GM19239 (cell line): Measurements from ENCODE around the gene ZNF592.
"Not testable (repeated sequence)": the region's sequence is repeated elsewhere in the genome, so short reads cannot be mapped to it uniquely, and the experiment has no call there.

Source experiments
- DNase-seq: peaks from one replicate; pipeline ENCODE4 v3.0.0; 2011; ENCODE audit warnings: low spot score; ENCODE audit not compliant: insufficient read length
- FAIRE-seq: peaks from 2 replicates; lab custom pipeline; 2011; peaks lifted over from hg19 to GRCh38; lab: Jason Lieb, UNC

ZNF592 gene

DNA sequence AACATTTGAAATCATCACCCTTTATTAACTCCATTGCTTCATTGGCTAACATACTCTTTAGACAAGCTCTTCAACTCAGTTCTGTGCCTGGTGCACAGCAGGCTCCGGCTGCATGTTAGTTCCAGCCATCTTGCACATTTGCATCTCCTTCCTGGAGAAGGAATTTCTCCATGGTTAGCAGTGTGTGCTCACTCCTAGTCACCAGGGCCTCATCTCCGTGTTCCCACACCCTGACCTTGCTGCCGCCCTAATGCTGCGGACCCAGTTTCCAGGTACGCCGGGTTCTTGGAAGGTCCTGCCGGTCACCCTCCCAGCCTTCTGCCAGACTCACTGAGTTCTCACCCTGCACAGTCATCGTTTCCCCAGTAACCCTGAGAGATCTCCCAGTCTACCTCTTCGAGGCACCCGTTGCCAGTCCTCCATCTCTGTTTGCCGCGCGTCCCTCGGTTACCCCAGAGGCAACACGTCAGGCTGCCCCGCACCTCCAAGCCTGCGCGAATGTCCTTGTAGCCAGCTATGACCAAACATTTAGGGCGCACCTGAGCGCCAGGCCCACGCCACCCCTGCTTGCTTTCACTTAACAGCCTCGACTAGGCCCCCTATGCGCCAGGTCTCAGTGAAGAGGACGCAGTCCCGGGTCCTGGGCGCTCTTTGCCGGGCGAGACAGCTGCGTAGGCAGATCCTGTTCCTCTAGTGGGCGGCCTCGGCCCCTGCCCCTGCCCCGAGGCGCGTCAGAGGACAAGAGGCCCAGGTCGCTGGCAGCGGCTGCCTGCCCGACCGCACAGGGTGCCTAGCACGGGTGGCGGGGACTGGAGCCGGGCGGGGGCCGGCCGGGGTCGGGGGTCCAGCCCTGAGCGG is 747 bp upstream of the ZNF592 start:
- DNase-seq = peak; percentile 28
- peak; percentile 55 for FAIRE-seq

DNA sequence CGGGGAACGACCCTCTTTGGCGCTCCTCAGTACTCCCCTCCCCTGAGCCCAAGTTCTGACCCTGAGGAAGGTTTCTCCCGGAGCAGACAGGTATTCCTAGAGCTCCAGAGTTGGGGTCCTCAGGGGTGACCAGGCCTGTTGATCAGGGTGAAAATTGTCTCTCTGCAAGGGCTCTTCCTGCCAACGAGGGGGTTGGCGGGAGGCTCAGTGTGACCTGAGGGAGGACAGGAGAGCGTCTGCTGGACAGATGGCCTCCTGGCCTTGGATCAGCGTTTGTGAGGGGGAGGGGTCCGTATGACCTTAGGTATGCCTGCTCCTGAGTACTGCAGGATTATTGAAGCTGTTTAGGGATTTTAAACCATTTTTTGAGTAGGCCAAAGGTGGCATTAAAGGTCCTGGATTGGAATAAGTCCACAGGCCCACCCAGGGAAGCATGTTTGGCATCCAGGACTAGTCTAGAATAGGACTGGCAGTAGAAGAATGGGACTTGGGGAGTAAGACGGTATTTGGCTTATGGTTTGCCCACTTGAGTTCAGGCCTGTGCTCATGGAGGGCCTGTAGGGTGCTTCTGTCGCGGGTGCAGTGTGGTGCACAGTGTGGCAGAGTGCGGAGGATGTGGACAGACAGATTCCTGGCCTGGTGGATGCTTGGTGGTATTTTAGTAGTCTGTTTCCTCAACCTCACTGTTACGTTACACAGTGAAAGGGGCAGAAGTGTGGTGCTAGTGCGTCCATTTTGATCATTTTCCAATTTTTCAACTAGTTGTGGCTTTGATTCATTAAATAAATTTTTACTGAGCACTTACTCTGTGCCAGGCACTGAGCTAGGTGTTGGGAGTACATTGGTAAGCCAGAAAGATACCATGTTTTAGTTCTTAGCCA is 959 bp downstream of the ZNF592 start:
- FAIRE-seq (no peak), DNase-seq (no peak)

DNA sequence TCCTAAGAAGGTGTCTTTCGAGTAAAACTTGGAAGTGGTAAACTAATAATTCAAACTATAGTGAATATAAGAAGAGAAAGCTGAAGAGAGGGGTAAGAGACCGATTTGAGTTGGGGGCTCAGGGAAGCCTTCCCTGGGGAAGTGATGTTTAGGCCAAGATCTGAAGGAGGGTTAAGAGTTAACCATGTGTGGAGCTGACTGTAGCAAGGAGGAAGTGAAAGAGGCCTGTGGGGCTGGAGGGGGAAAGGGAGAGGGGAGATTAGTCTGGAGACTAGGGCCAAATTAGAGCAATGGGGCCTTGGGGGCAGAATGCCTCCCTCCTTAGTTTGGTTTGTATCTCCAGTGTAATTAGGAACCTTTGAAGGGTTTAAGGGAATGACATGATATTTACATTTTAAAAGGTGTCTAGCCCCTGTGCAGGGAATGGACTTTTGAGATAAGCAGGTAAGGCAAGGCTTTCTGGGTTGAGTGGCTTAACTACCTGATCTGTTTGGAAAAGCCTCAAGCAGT is 2.2 kb downstream of the ZNF592 start:
- FAIRE-seq (peak; percentile 86), DNase-seq (no peak)

DNA sequence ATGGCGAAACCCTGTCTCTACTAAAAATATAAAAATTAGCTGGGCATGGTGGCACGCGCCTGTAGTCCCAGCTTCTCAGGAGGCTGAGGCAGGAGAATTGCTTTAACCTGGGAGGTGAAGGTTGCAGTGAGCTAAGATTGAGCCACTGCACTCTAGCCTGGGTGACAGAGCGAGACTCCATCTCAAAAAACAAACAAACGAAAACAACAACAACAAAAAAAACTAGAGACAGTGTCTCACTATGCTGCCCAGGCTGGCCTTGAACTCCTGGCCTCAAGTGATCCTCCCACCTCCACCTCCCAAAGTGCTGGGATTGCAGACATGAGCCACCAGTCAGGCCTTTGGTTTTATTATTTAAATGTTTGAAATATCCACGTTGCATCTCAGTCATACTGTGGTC is 3.3 kb downstream of the ZNF592 start:
- DNase-seq, FAIRE-seq: not testable (repeated sequence)

DNA sequence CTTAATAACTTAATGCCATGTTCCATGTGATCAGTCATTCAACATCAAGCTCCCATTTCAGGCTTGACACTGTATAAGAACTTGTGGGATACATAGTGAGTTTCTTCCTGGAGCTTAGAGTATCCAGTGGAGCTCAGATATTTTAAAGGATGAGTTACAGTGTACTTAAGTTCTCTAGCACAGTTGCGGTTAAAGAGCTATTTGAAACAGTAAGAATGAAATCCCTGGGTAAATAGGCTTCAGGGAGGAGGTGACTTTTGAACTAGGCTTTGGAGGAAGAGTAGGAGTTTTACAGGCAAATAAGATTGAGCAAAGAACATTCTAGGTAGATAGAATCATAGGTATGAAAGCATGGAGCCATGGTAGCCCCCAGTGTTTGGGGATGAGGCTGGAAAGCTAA is 3.8 kb downstream of the ZNF592 start:
- no peak for FAIRE-seq
- no peak for DNase-seq

DNA sequence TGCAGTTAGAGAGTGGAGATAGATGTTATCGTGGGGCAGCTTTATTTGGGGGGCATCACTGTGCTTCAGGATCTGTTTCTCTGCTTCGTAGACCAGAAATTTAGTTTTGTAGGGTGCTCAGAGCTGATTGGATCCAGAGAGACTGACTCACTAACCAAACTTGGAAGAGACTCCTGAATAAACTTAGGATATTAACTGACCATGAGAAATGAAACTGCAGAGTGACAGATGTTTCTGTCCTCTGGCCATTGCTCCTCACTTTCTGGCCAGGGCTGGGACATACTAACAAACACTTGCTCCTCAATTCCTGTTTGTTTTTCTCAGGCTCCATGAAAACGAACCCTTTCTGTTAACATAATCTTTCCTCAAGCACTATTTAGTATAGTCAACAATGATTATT is 4.3 kb downstream of the ZNF592 start:
- FAIRE-seq (no peak), DNase-seq (no peak)

DNA sequence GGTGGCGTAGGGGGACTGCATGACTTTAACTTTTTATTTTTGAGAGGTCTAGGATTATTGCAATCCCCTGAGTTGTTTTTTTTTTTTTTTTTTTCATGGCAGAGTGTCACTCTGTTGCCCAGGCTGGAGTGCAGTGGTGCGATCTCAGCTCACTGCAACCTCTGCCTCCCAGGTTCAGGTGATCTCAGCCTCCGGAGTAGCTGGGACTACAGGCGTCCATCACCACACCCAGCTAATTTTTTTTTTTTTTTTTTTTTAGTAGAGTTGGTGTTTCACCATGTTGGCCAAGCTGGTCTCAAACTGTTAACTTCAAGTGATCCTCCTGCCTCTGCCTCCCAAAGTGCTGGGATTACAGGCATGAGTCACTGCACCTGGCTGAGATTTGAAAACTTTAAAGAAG is 6.5 kb downstream of the ZNF592 start:
- DNase-seq, FAIRE-seq: not testable (repeated sequence)

DNA sequence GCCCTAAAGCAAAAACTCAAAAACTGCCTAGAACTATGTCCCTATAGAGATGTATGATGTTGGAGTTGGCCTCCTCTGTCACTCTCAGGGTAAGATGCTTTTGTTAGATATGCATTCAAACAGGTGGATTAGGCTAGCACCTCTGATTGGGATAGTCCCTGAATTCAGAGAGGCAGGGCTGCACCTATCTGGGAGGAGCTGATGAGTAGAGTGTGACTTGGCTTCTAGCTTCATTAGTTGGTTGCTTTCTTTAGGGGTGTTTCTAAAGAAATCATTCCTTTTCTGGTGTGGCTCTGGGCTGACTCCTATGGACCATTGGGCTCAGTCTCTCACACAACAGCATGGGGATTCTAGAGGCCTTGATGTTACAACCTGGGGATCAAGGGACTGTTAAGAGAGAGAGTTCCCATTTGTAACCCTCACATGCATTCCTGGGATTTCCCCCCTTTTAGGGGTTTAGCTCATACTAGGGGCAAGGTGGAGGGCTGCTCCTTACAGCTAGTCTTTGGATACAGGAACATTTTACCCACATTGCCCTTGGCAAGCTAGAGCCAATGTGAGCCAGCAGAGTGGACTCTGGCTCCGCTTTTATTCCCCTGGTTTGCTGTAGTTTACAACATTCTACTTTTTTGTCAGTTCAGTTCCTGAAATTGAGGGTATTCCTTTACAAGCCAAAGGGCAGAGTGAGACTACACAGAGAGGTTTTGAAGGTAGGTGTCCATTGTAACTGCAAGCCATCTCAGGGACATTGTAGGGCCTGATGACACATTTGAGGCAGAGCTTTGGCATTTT is 7.5 kb downstream of the ZNF592 start:
- no peak for FAIRE-seq
- no peak for DNase-seq

DNA sequence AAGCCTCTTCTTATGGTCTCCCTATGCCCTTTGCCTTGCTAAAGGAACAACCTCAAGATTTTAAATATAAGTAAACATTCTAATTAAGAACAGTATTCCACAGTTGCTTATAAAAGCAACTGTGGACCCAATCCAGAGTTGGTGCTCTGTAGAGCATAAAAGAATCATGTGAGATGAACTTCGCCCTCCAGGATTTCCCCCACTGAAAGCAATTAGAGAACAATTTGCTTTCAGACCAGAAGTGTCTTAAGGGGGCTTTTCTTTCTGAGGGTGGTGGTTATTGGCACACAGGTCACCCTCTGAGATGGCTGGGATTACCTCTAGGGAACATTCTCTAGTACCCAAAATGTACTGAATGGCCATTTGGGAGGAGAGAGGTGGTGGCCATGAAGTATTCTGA is 10.6 kb downstream of the ZNF592 start:
- FAIRE-seq (no peak), DNase-seq (no peak)

DNA sequence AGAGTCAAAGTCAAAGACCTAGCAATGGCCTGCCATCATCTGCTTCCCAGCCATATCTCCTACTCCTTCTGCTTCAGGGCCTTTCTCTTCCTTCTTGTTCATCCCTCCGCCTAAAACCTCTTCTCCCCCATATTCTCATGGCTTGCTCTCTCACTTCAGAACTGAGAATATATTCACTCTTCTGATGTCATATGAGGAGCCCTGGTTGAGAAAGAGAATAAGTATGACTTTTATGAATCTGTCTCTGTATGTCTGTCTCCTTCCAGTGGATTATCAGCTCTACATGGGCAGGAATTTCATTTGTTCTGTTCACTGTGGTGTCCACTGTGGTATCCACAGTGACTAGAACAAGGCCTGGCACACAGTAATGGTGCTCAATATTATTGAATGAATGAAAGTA is 11.8 kb downstream of the ZNF592 start:
- FAIRE-seq = no peak
- no peak for DNase-seq

DNA sequence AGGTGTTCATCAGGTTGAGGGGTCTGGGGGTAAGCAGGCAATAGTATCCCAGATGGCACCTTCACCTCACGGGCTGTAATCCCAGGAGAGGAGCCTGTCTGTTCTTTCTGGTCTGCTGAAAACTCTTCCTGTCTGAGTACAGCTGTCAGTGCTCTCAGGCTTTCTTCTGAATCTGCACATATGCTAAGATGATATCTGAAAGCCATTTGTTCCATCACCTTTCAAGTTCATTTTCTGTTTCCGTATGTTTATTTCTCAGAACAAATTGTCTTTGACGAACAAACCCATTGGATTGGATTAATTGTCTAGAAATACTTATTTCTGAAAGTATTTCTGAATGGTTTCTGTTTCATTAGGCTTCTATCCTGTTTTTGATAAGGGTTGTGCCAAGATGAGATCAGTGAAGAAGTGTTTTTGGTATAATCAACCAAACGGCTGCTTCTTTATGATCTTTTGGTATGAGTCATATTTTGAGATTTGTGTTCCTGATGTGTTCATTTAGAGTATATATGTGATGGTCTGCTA is 13.3 kb downstream of the ZNF592 start:
- DNase-seq (no peak), FAIRE-seq (peak; percentile 80)

DNA sequence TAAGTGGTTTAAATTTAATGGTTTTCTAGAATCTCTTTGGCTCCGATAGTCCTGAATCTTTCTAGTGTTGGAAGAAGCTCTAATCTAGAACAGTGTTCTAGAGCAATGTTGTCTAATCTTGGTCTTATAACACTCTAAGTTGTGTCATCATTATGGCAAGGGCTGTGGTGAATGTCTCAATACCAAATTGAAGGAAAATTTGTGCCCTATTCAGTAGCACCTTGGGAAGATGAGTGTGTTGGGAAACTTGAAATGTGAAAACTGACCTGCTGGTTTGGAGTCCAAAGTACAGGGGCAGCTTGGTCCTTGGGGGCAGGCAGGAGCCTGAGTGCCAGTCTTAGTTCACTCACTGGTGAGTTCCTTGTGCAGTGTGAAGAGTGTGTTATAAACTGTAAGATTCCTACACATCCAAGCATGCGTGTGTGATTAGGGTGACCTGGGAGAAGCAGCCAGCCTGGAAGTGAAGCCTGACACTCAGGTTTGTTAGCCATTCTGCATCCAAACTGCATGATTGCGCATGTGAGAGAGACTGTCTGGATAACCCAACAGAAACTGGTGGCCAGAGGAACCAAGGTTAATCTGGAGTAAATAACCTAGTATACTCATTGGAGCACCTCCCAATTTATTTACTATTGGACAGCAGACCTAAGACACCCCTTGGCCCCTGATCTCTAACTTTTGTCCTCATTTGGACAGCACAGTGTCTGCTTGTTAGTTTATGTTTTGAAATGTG is 14.6 kb downstream of the ZNF592 start:
- FAIRE-seq (no peak), DNase-seq (no peak)

DNA sequence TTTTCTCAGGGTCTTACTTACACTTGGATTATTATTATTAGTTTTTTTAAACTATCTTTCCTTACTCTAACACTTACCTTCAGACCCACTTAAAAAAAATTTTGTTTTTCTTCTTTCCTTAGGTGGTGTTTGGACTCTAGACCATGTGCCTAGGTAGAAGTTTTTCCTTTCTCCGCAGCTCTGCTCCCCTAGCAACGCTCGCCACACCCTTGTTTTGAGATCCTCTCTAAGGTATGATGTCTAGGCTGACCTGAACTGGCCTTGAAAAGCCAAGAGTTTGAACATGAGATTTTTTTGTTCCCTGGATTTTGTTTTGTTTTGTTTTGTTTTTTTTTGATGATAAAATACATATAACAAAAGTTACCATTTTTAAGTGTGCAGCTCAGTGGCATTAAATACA is 16.2 kb downstream of the ZNF592 start:
- DNase-seq = no peak
- no peak for FAIRE-seq

DNA sequence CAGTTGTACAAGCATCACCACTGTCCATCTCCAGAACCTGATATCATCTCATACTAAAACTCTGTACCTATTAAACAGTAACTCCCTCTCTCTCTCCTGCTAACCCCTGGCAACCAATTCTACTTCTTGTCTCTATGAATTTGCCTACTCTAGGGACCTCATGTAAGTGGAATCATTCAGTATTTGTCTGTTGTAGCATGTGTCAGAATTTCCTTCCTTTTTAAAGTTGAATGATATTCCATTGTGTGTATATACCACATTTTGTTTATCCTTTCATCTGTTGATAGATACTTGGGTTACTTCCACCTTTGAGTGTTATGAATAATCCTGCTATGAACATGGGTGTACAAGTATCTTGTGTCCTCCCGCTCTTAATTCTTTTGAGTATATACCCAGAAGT is 16.6 kb downstream of the ZNF592 start:
- FAIRE-seq (no peak), DNase-seq (no peak)

DNA sequence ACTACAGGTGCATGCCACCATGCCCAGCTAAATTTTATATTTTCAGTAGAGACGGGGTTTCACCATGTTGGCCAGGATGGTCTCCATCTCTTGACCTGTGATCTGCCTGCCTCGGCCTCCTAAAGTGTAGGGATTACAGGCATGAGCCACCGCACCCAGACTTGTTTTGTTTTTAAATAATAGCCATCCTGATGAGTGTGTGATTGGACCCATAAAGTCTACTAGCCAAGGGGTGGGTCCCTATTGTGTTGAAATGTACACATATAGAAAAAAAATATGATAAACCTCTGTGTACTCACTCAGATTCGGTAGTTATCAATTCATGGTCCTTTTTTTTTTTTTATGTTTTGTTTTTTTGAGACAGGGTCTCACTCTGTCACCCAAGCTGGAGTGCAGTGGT is 17.3 kb downstream of the ZNF592 start:
- FAIRE-seq (no peak), DNase-seq (no peak)

DNA sequence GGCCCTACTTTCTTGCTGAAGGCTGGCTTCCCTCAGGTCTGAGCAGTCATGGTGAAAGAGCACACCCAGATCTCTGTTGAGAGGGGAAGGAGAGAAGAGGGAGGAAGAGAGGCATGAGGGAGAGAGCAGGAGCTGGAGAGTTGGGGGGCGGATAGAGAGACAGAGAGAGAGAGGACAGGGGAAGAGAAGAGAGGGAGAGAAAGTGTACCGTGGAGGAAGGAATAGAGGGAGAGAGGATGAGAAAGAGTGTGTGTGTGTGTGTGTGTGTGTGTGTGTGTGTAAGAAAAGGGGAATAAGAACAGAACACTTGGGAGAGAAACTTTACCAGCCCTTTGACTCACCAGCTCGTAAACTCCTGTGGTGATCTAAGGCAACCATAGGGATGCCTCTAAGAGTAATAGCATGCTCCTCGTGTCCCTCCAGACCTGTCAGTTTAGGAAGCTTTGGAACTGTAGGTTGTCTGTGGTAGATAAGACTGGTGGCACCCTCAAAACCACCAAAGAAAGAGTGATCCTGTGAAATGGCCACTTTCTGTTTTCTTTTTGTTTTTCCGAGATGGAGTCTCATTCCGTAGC is 18.2 kb downstream of the ZNF592 start:
- DNase-seq (no peak), FAIRE-seq (no peak)

DNA sequence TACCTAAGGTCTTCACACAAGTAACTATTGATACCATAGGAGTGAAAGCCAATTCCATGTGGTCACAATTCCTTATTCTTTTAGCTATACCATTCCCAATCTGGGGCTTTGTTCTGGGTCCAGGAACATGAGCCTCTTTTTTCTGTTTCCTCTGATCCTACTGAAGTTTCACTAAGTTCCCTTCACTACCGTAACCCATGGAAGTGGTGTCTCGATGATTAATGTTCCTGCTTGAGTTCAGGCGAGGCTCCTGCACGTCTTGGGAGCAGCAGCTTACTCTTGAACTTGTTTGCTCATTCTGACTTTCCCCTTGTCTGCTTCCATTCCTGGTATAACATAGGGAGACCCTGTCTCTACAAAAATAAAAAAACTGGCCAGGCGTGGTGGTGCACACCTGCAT is 23.6 kb downstream of the ZNF592 start:
- FAIRE-seq (no peak), DNase-seq (no peak)

DNA sequence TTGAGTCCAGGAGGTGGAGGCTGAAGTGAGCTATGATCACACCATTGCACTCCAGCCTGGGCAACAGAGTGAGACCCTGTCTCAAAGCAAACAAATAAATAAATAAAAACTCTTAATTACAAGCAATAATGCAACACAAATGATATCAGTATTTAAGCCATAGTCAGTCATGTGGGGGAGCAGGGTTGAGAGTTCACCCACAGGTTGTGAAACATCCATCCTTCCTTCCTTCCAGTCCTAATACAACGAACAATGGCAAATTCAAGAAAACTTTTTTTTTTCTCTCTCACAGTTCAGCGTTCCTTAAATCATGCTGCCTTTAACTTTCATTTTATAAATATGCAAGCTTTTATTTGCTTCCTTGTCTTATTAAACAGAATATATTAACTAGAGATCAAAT is 24.1 kb downstream of the ZNF592 start:
- FAIRE-seq = no peak

DNA sequence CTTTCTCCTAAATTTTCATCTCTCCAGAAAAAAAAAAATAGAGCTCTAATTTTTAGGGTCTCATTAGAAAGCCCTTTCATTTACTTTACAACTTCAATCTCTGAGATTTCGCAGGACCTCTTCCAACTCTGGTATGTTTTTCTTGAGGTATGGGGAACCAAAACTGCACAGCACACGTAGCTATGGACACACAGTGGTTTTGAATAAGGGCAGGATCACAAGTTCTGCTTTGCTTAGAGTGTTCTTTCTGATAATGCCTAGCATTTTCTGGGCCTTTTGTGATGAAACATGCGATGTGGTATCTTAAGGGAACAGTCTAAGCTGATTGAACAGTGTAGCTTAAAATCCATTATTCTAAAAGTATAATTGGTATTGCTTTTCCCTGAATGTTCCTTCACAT is 25.3 kb downstream of the ZNF592 start:
- peak; percentile 39 for FAIRE-seq
- no peak for DNase-seq

More for the DNA sequence above, 24.1 kb downstream of the ZNF592 start:
- no peak for DNase-seq
